K562 (cell line): ENCODE data around the gene VSIG10L. TPM values are rescaled to one million over a fixed set of nuclear protein-coding genes. Genes with fewer than 3 reads are reported as not detected.

ENCODE experiments used
- ATF7 ChIP-seq: fragments of 450-650 bp; IDR thresholded peaks from 2 replicates; pipeline ENCODE4 v1.7.1; 2014; ENCODE audit warnings: mild to moderate bottlenecking, moderate library complexity
- CXXC5 ChIP-seq: fragments of 250-450 bp; sonication (Bioruptor Pico); IDR thresholded peaks from 2 replicates; pipeline ENCODE4 v1.8.0; 2022; ENCODE audit warnings: inconsistent platforms, mild to moderate bottlenecking, moderate library complexity
- NCOR1 ChIP-seq: fragments of 450-650 bp; IDR thresholded peaks from 2 replicates; pipeline ENCODE4 v1.6.1; 2016; ENCODE audit warnings: mild to moderate bottlenecking, moderate library complexity
- POLR2G ChIP-seq: fragments of 200-400 bp; formaldehyde crosslinking; IDR thresholded peaks from 2 replicates; pipeline ENCODE4 v1.6.1; 2017; ENCODE audit warnings: low read depth, mild to moderate bottlenecking, antibody characterized with exemption, low read length, moderate library complexity
- RAD21 ChIP-seq, 2 experiments: fragments of 250-450 bp in 1 of 2; fragments of 450-650 bp in 1 of 2; sonication (Bioruptor Pico) in 1 of 2; formaldehyde crosslinking in 1 of 2; IDR thresholded peaks in 1 of 2; conservative IDR thresholded peaks in 1 of 2; 2 replicates each; pipeline versions ENCODE4 v1.4.0 to v1.8.0; 2020 to 2022; ENCODE audit warnings: mild to moderate bottlenecking in 2 of 2, moderate library complexity in 1 of 2
- RB1 ChIP-seq: fragments of 450-650 bp; IDR thresholded peaks from 2 replicates; pipeline ENCODE4 v1.6.1; 2017; ENCODE audit warnings: low read depth, mild to moderate bottlenecking
- SMAD4 ChIP-seq: fragments of 250-450 bp; sonication (Bioruptor Pico); conservative IDR thresholded peaks from 2 replicates; pipeline ENCODE4 v1.8.0; 2021; ENCODE audit warnings: inconsistent platforms, mild to moderate bottlenecking, moderate library complexity
- SUPT5H ChIP-seq: fragments of 450-650 bp; IDR thresholded peaks from 2 replicates; pipeline ENCODE4 v1.6.1; 2016
- TBP ChIP-seq: optimal IDR thresholded peaks from 2 replicates; pipeline ENCODE3; 2011; ENCODE audit warnings: low read depth, low read length, improper control_type of control experiment
- TEAD1 ChIP-seq, 2 experiments: fragments of 450-650 bp in 1 of 2; sonication (generic) in 1 of 2; formaldehyde crosslinking; IDR thresholded peaks; 2 replicates each; pipeline versions ENCODE4 v1.4.0 to v1.8.0; 2020 to 2022; ENCODE audit warnings: mild to moderate bottlenecking in 2 of 2, missing genetic modification reagents in 1 of 2
- polyA plus RNA-seq, 8 experiments: library from polyadenylated mRNA; depleted of rRNA in 4 of 8; stranded (reverse) in 5 of 8; unstranded in 3 of 8; fragments of >200 nt; fragmentation: Nextera tagmentation in 2 of 8; fragmentation: Illumina TruSeq in 1 of 8; extraction: Ambion mirVana in 2 of 8; extraction: Trizol in 1 of 8; gene quantifications; 2 replicates each; pipeline versions ENCODE4 v1.2.1 to v1.2.3, GENCODE V29; 2011 to 2014; ENCODE audit warnings: inconsistent platforms in 1 of 8, missing spikeins in 1 of 8
- total RNA-seq, 7 experiments: library from RNA; depleted of rRNA in 6 of 7; stranded (reverse); fragments of >200 nt in 6 of 7; fragmentation: Illumina TruSeq in 2 of 7; extraction: Trizol in 2 of 7; gene quantifications; 2 replicates each; pipeline versions ENCODE4 v1.2.1 to v1.2.3, GENCODE V29; 2011 to 2021; ENCODE audit warnings: low replicate concordance in 1 of 7
- TF ChIP-seq, protein P1 (sequence below): fragments of 450-650 bp; IDR thresholded peaks from 2 replicates; pipeline ENCODE4 v1.6.1; 2016; ENCODE audit warnings: low read depth
- TF ChIP-seq, protein P2 (sequence below): fragments of 250-450 bp; sonication (Bioruptor Pico); IDR thresholded peaks from 2 replicates; pipeline ENCODE4 v1.5.0; 2021; ENCODE audit warnings: mild to moderate bottlenecking, borderline replicate concordance
- TF ChIP-seq, protein P3 (sequence below), 2 experiments: fragments of 450-650 bp; conservative IDR thresholded peaks; 2 replicates each; pipeline ENCODE4 v1.6.1; 2017; ENCODE audit warnings: mild to moderate bottlenecking in 2 of 2, moderate library complexity in 2 of 2

The VSIG10L gene
- total and polyA plus RNA-seq, 9 of the 15 experiments (the other 6 are each of a cell fraction or from before 2014, with no cell fraction given) = 1.1 to 7.6 (median 2.2) TPM

DNA sequence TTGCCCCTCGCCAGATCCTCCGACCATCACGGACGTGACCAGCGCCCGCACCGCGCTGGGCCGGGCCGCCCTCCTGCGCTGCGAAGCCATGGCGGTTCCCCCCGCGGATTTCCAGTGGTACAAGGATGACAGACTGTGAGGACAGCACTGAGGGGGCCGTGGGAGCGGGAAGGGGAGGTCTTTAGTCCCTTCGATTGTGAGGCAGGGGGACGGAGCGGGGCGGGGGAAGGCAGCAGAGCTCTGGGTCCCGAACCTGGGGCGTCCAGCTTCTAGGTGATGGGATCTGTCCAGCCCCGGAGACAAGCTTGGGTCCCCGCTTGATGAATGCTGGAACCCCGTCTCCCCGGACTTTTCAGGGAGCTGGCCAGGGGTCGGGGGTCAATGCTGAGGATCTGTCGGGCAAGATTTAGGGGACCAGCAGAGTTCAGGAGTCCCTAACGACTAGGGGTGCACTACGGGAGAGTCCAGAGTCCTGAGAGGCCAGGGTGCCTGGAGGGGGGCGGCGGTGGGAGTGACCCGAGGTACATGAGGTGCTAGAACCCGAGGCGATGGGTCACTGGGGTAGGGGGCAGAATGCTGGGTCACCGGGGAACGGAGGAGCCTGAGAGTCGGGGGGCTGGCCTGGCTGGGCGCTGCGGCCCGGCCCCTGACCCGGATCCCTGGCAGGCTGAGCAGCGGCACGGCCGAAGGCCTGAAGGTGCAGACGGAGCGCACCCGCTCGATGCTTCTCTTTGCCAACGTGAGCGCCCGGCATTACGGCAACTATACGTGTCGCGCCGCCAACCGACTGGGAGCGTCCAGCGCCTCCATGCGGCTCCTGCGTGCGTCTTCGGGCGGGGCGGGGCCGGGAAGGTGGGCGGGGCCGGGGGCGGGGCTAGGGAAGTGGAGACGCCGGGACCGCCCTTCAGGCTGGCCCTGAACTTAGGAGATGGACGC lies 14.6 kb downstream of the VSIG10L start (continued):
- TF ChIP-seq, protein P1, sequence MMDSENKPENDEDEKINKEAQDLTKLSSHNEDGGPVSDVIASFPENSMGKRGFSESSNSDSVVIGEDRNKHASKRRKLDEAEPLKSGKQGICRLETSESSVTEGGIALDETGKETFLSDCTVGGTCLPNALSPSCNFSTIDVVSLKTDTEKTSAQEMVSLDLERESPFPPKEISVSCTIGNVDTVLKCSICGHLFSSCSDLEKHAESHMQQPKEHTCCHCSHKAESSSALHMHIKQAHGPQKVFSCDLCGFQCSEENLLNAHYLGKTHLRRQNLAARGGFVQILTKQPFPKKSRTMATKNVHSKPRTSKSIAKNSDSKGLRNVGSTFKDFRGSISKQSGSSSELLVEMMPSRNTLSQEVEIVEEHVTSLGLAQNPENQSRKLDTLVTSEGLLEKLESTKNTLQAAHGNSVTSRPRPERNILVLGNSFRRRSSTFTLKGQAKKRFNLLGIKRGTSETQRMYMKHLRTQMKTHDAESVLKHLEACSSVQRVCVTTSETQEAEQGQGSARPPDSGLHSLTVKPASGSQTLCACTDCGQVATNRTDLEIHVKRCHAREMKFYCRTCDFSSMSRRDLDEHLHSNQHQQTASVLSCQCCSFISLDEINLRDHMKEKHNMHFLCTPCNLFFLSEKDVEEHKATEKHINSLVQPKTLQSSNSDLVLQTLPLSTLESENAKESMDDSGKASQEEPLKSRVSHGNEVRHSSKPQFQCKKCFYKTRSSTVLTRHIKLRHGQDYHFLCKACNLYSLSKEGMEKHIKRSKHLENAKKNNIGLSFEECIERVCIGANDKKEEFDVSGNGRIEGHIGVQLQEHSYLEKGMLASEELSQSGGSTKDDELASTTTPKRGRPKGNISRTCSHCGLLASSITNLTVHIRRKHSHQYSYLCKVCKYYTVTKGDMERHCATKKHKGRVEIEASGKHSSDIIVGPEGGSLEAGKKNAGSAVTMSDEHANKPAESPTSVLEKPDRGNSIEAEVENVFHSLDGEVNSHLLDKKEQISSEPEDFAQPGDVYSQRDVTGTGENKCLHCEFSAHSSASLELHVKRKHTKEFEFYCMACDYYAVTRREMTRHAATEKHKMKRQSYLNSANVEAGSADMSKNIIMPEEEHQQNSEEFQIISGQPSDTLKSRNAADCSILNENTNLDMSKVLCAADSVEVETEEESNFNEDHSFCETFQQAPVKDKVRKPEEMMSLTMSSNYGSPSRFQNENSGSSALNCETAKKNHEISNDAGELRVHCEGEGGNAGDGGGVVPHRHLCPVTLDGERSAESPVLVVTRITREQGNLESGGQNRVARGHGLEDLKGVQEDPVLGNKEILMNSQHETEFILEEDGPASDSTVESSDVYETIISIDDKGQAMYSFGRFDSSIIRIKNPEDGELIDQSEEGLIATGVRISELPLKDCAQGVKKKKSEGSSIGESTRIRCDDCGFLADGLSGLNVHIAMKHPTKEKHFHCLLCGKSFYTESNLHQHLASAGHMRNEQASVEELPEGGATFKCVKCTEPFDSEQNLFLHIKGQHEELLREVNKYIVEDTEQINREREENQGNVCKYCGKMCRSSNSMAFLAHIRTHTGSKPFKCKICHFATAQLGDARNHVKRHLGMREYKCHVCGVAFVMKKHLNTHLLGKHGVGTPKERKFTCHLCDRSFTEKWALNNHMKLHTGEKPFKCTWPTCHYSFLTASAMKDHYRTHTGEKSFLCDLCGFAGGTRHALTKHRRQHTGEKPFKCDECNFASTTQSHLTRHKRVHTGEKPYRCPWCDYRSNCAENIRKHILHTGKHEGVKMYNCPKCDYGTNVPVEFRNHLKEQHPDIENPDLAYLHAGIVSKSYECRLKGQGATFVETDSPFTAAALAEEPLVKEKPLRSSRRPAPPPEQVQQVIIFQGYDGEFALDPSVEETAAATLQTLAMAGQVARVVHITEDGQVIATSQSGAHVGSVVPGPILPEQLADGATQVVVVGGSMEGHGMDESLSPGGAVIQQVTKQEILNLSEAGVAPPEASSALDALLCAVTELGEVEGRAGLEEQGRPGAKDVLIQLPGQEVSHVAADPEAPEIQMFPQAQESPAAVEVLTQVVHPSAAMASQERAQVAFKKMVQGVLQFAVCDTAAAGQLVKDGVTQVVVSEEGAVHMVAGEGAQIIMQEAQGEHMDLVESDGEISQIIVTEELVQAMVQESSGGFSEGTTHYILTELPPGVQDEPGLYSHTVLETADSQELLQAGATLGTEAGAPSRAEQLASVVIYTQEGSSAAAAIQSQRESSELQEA = no peak
- TF ChIP-seq SMAD4 (peak; percentile 49), CXXC5 (peak; percentile 79), POLR2G (peak; percentile 92), RAD21 (CRISPR knock-in tag; conservative IDR thresholded peaks at IDR 0.05 in 1 of 2, IDR thresholded peaks at IDR 0.05 in 1 of 2) (peak; percentile 8 to 12; a peak in 2 of 4 replicates), ATF7 (peak; percentile 23; the same call in 1 of the 2 replicates), RB1 (peak; percentile 72), SUPT5H (peak; percentile 71), NCOR1 (no peak), TBP (peak; percentile 75), TEAD1 (CRISPR knock-in tag; IDR thresholded peaks at IDR 0.05) (peak in 1 of 2 experiments; percentile 57; a peak in 1 of 4 replicates)
- TF ChIP-seq, protein P2, sequence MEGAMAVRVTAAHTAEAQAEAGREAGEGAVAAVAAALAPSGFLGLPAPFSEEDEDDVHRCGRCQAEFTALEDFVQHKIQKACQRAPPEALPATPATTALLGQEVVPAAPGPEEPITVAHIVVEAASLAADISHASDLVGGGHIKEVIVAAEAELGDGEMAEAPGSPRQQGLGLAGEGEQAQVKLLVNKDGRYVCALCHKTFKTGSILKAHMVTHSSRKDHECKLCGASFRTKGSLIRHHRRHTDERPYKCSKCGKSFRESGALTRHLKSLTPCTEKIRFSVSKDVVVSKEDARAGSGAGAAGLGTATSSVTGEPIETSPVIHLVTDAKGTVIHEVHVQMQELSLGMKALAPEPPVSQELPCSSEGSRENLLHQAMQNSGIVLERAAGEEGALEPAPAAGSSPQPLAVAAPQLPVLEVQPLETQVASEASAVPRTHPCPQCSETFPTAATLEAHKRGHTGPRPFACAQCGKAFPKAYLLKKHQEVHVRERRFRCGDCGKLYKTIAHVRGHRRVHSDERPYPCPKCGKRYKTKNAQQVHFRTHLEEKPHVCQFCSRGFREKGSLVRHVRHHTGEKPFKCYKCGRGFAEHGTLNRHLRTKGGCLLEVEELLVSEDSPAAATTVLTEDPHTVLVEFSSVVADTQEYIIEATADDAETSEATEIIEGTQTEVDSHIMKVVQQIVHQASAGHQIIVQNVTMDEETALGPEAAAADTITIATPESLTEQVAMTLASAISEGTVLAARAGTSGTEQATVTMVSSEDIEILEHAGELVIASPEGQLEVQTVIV (CRISPR knock-in tag) = no peak
- TF ChIP-seq, protein P3, sequence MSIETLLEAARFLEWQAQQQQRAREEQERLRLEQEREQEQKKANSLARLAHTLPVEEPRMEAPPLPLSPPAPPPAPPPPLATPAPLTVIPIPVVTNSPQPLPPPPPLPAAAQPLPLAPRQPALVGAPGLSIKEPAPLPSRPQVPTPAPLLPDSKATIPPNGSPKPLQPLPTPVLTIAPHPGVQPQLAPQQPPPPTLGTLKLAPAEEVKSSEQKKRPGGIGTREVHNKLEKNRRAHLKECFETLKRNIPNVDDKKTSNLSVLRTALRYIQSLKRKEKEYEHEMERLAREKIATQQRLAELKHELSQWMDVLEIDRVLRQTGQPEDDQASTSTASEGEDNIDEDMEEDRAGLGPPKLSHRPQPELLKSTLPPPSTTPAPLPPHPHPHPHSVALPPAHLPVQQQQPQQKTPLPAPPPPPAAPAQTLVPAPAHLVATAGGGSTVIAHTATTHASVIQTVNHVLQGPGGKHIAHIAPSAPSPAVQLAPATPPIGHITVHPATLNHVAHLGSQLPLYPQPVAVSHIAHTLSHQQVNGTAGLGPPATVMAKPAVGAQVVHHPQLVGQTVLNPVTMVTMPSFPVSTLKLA (conservative IDR thresholded peaks at IDR 0.05) = peak in 1 of 2 experiments; percentile 51; a peak in 1 of 4 replicates
- TF ChIP-seq, all 486 proteins: peak for 56
